Measurements from ENCODE around the gene DSCAML1.

Gene DSCAML1

DNA sequence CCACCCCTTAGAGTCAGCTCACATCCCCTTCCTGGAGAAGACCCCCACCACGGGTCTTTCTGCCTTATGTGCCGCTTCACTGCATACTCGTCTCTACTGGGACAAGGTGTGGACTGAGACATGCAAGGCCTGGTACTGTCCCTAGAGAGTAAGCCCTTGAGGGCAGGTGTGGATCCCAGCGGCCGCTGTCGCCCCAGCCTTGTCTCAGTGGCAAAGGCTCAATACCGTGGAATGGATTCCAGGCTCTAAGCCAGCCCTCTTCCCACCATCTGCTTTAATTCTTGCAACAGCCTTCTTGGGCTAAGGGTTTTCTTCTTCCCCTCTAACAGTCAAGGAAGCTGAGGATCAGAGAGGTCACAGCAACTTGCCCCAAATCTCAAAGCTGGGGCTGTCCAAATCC lies 249.1 kb downstream of the DSCAML1 start:
- FAIRE-seq = no peak
- TF ChIP-seq TAF1 (IDR thresholded peaks at IDR 0.05; ENCODE audit: low read depth, low read length) (no peak), POLR2A (IDR thresholded peaks at IDR 0.05; ENCODE audit: low read depth, low read length) (no peak), SPI1 (IDR thresholded peaks at IDR 0.05; ENCODE audit: low read depth, low read length) (no peak), POLR2AphosphoS5 (IDR thresholded peaks at IDR 0.05; ENCODE audit: low read depth, low read length) (no peak), PAX5 (IDR thresholded peaks at IDR 0.05; ENCODE audit: insufficient read depth, low read length, severe bottlenecking) (no peak), POU2F2 (IDR thresholded peaks at IDR 0.05; ENCODE audit: low read depth, low read length) (no peak)
- DNase-seq (ENCODE audit: insufficient read length, low spot score) = no peak

DNA sequence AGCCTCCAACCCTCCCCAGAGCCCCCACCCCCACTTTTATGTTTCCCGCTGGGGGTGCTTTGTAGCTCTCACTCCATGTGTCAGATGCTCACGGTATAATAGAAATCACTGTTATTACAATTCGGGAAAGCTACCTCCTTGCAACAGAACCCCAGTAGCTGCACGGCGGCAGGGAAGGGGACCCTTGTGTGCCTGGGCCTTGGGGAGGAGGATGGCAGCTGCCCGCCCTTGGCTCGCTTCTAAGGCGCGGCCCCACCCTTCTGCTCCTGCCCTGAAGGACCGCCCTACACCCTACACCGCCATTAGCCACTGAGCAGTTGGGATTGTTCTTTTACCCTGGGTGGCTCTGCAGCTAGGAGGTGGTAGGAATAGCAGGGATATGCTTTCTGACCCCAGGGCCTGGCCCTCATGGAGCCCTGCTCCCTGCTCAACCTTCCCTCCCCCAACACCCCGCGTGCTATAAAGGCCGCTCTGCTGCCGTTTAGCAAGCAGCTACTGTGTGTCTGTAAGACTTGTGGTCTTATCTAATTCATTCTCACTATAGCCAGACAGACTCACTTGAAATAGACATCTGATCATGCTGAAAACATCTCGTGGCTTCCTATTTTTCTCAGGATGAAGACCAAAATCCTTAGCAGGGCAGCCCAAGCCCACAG lies 249.7 kb downstream of the DSCAML1 start:
- TF ChIP-seq POLR2A (IDR thresholded peaks at IDR 0.05; ENCODE audit: low read depth, low read length) (no peak), TAF1 (IDR thresholded peaks at IDR 0.05; ENCODE audit: low read depth, low read length) (no peak), PAX5 (IDR thresholded peaks at IDR 0.05; ENCODE audit: insufficient read depth, low read length, severe bottlenecking) (no peak), POLR2AphosphoS5 (IDR thresholded peaks at IDR 0.05; ENCODE audit: low read depth, low read length) (no peak), POU2F2 (IDR thresholded peaks at IDR 0.05; ENCODE audit: low read depth, low read length) (no peak), SPI1 (IDR thresholded peaks at IDR 0.05; ENCODE audit: low read depth, low read length) (no peak)
- DNase-seq (ENCODE audit: insufficient read length, low spot score) (no peak), FAIRE-seq (no peak)

DNA sequence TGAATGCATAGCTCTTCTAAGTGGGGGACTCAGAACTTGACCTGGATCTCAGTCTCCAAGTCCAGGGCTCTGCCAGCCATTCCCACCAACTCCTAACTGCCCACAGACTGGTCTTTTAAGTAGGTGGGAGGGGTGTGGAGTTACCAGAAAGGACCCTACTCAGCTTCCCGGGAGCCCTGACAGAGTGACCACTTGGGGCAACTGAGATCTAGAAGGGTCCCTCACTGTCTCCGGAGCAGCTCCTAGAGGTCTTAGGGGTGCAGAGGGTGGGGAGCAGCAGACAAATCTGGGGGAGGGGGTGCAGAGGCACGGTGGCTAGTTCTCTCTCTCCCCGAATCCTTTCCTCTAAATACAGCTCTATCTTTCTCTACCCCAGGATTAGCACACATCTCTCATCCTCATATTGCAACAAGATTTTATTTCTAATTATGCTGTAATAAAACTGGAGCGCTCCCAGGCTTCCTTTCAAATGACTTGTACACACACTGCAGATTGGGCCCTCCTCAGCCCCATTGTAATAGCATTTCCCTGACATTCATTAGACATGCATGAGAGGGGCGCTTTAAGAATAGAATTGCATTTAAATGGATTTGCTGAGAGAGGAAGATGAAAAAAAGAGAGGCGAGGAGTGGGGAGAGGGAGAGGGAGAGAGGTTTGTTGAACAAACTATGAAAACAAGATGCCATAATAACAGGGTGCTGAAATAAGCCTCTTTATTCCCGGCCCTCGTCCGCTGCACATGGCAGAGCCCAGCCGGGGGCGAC lies 250.4 kb downstream of the DSCAML1 start:
- TF ChIP-seq POLR2AphosphoS5 (IDR thresholded peaks at IDR 0.05; ENCODE audit: low read depth, low read length) = no peak
- no peak for TF ChIP-seq SPI1 (IDR thresholded peaks at IDR 0.05; ENCODE audit: low read depth, low read length)
- no peak for TF ChIP-seq POLR2A (IDR thresholded peaks at IDR 0.05; ENCODE audit: low read depth, low read length)
- no peak for TF ChIP-seq POU2F2 (IDR thresholded peaks at IDR 0.05; ENCODE audit: low read depth, low read length)
- TF ChIP-seq TAF1 (IDR thresholded peaks at IDR 0.05; ENCODE audit: low read depth, low read length) = no peak
- TF ChIP-seq PAX5 (IDR thresholded peaks at IDR 0.05; ENCODE audit: insufficient read depth, low read length, severe bottlenecking) = no peak
- no peak for FAIRE-seq
- DNase-seq (ENCODE audit: insufficient read length, low spot score) = no peak

DNA sequence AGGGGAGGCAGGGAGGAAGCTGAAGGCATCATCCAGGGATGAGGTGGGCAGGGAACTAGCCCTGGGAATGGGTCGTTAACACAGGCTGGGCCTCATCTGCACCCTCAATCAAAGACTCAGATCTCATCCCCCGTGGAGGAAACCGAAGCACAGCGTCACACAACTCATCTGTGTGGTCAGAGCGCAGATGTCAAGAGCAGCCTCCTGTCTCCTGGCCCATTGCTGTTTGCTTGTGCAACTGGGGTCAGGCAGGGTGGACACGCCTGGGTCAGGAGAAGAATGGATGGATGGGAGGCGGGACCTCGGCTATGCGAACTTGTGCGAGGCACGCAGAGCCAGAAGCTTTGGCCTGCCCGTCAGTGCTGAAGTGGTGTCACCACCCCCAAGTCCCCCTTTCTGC lies 251.3 kb downstream of the DSCAML1 start:
- no peak for TF ChIP-seq TAF1 (IDR thresholded peaks at IDR 0.05; ENCODE audit: low read depth, low read length)
- TF ChIP-seq POLR2A (IDR thresholded peaks at IDR 0.05; ENCODE audit: low read depth, low read length) = no peak
- TF ChIP-seq SPI1 (IDR thresholded peaks at IDR 0.05; ENCODE audit: low read depth, low read length) = no peak
- no peak for TF ChIP-seq POU2F2 (IDR thresholded peaks at IDR 0.05; ENCODE audit: low read depth, low read length)
- TF ChIP-seq PAX5 (IDR thresholded peaks at IDR 0.05; ENCODE audit: insufficient read depth, low read length, severe bottlenecking) = no peak
- TF ChIP-seq POLR2AphosphoS5 (IDR thresholded peaks at IDR 0.05; ENCODE audit: low read depth, low read length) = no peak
- no peak for FAIRE-seq
- no peak for DNase-seq (ENCODE audit: insufficient read length, low spot score)

DNA sequence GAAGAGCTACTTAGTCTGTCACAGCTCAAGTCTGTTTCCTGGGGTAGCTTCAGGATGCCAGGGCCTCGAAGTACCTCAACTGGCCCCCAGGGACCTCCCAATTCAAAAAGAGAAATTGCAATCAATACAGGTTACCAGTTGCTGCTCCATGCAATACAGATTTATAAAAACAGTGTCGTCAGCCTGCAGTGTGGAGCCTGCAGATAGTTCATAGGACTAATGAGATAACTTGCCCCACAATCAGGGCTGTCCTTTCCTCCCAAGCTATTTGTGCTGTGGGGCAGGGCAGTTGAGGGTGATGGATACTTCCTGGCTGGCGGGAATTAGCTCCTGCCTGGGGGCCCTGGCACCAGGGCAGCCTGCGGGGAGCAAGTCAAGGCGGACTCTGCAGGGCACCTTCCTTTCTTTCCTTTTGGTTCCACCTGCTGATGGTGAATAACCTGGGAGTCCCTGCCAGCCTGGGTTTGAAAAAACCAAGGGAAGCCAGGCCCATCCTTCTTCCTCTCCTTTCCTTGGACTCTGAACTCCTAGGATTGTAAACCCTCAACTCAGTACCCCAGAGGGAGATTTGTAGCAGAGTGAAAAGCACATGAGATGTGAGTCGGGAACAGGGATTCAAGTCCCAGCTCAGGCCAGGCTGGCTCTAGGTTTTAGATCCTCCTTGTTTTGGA lies 252.8 kb downstream of the DSCAML1 start:
- DNase-seq (ENCODE audit: insufficient read length, low spot score) = no peak
- no peak for FAIRE-seq
- TF ChIP-seq POU2F2 (IDR thresholded peaks at IDR 0.05; ENCODE audit: low read depth, low read length) = no peak
- no peak for TF ChIP-seq PAX5 (IDR thresholded peaks at IDR 0.05; ENCODE audit: insufficient read depth, low read length, severe bottlenecking)
- no peak for TF ChIP-seq POLR2A (IDR thresholded peaks at IDR 0.05; ENCODE audit: low read depth, low read length)
- no peak for TF ChIP-seq TAF1 (IDR thresholded peaks at IDR 0.05; ENCODE audit: low read depth, low read length)
- TF ChIP-seq POLR2AphosphoS5 (IDR thresholded peaks at IDR 0.05; ENCODE audit: low read depth, low read length) = no peak
- TF ChIP-seq SPI1 (IDR thresholded peaks at IDR 0.05; ENCODE audit: low read depth, low read length) = no peak

DNA sequence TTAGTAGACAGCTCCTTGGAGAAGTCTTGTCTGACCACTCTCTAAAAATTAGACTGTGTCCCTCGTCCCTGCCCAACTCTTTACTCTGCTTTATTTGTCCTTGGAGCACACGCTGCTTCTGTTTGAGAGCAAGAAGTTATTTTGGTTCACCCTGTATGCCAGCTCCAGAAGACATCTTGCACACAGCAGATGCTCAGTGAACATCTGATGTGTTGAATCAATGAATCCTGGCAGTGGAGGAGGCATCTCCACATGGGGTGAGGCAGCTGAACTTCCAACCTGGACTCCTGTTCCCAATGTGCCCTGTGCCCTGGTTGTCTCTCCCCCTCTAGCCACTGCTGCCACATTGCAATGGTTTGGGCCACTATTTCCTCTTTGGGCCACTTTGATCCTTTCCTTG lies 255.8 kb downstream of the DSCAML1 start:
- no peak for DNase-seq (ENCODE audit: insufficient read length, low spot score)
- no peak for FAIRE-seq
- TF ChIP-seq POU2F2 (IDR thresholded peaks at IDR 0.05; ENCODE audit: low read depth, low read length) = no peak
- TF ChIP-seq POLR2AphosphoS5 (IDR thresholded peaks at IDR 0.05; ENCODE audit: low read depth, low read length) = no peak
- TF ChIP-seq TAF1 (IDR thresholded peaks at IDR 0.05; ENCODE audit: low read depth, low read length) = no peak
- TF ChIP-seq POLR2A (IDR thresholded peaks at IDR 0.05; ENCODE audit: low read depth, low read length) = no peak
- no peak for TF ChIP-seq SPI1 (IDR thresholded peaks at IDR 0.05; ENCODE audit: low read depth, low read length)
- TF ChIP-seq PAX5 (IDR thresholded peaks at IDR 0.05; ENCODE audit: insufficient read depth, low read length, severe bottlenecking) = no peak

DNA sequence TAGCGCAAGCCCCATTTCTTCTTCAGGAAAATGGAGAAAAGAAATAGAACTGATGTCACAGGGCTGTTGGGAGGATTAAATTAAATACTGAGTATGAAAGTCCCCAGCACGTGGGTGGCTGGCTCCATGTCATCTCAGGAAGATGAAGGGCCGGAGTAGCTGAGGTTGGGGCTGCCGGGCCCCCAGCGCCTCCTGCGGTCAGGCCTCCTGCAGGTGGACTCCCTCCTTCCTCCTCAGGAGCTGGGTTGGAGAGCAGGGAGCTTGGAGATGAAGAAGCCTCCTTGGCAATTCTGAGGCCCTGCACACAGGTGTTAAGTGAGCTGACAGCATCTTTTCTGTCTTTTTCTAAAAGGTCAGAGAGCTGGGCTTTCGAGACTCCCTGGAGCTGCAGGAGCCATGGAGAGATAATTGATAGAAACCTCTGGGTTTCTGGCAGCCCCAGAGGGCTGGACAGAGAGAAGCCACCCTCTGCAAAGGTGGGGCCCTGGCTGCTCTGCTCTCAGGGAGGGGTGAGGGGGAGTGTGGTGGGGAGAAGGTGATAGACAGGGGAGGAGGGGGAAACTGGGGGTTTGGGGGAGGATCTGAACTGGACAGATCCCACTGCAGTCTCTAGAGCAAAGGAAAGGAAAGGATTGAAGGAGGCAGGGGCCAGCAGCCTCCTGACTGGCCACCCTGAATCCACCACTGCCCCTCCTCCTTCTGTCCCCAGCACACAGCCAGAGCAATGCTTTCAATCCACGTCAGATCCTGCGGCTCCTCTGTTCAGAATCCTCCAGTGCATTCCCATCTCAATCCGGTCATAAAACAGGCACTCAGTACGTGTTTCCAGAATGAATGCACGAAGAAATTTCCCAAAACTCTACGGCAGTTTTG lies 258.5 kb downstream of the DSCAML1 start:
- TF ChIP-seq TAF1 (IDR thresholded peaks at IDR 0.05; ENCODE audit: low read depth, low read length) (no peak), PAX5 (IDR thresholded peaks at IDR 0.05; ENCODE audit: insufficient read depth, low read length, severe bottlenecking) (no peak), SPI1 (IDR thresholded peaks at IDR 0.05; ENCODE audit: low read depth, low read length) (no peak), POLR2A (IDR thresholded peaks at IDR 0.05; ENCODE audit: low read depth, low read length) (no peak), POLR2AphosphoS5 (IDR thresholded peaks at IDR 0.05; ENCODE audit: low read depth, low read length) (no peak), POU2F2 (IDR thresholded peaks at IDR 0.05; ENCODE audit: low read depth, low read length) (no peak)
- FAIRE-seq = no peak
- DNase-seq (ENCODE audit: insufficient read length, low spot score) = no peak

DNA sequence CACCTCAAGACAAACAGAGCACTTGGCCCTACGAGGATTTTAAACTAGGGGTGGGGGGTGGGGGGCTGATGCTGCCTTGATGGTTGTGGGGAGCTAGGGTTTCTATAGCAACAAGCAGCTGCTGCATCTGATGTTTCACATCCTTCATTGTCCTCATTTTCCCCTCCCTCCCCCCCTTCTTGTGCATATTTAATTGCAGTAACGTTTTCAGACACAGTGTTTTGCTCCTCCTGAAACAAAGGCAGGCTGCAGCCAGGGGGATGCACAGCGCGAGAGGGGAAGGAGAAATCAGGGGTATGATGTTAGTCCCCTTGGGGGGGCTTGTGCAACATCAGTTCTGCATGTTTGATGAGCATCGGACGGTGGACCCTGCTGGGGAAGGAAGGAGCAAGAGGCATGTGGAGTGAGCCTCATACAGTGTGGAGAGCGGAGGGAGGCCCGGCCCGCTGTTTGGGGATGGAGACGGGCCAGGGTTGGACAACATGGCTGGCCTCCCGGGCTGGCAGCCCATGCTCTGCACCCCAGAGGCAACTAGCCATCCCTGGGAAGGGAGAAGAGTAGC lies 261.1 kb downstream of the DSCAML1 start:
- FAIRE-seq (no peak), DNase-seq (ENCODE audit: insufficient read length, low spot score) (no peak)
- no peak for TF ChIP-seq POU2F2 (IDR thresholded peaks at IDR 0.05; ENCODE audit: low read depth, low read length)
- no peak for TF ChIP-seq POLR2AphosphoS5 (IDR thresholded peaks at IDR 0.05; ENCODE audit: low read depth, low read length)
- TF ChIP-seq POLR2A (IDR thresholded peaks at IDR 0.05; ENCODE audit: low read depth, low read length) = no peak
- TF ChIP-seq TAF1 (IDR thresholded peaks at IDR 0.05; ENCODE audit: low read depth, low read length) = no peak
- TF ChIP-seq PAX5 (IDR thresholded peaks at IDR 0.05; ENCODE audit: insufficient read depth, low read length, severe bottlenecking) = no peak
- no peak for TF ChIP-seq SPI1 (IDR thresholded peaks at IDR 0.05; ENCODE audit: low read depth, low read length)

Measured in GM12891 (cell line).